ENCODE results near the gene FBP2. TPM values are rescaled to one million over a fixed set of nuclear protein-coding genes. Genes with fewer than 3 reads are reported as not detected.

The FBP2 gene
- total RNA-seq, 4 donors from 2014 or later, result not detected

GRCh38 chr9:94607423-94607691, 13.7 kb upstream of the FBP2 start:
- Histone ChIP-seq H3K27ac (no peak overlapping the region), H3K9me3 (no peaks in the 10 kb centered on the region), H3K27me3 (no peaks in the 10 kb centered on the region), H3K36me3 (no peaks in the 10 kb centered on the region), H3K4me1 (peaks cover 0 to 8% (median 0%) of the 10 kb centered on the region in 4 donors), H3K4me3 (no peak overlapping the region)
- TF ChIP-seq CTCF (IDR thresholded peaks at IDR 0.05), result no peak
- TF ChIP-seq EP300 (IDR thresholded peaks at IDR 0.05), result no peak
- no peak for TF ChIP-seq POLR2A (IDR thresholded peaks at IDR 0.05)
- no peak for DNase-seq (ENCODE audit: low spot score in 2 of 2)
- WGBS, 2 donors, result 95 to 96% methylated on average over 8 of the region's 8 CpGs

DNA sequence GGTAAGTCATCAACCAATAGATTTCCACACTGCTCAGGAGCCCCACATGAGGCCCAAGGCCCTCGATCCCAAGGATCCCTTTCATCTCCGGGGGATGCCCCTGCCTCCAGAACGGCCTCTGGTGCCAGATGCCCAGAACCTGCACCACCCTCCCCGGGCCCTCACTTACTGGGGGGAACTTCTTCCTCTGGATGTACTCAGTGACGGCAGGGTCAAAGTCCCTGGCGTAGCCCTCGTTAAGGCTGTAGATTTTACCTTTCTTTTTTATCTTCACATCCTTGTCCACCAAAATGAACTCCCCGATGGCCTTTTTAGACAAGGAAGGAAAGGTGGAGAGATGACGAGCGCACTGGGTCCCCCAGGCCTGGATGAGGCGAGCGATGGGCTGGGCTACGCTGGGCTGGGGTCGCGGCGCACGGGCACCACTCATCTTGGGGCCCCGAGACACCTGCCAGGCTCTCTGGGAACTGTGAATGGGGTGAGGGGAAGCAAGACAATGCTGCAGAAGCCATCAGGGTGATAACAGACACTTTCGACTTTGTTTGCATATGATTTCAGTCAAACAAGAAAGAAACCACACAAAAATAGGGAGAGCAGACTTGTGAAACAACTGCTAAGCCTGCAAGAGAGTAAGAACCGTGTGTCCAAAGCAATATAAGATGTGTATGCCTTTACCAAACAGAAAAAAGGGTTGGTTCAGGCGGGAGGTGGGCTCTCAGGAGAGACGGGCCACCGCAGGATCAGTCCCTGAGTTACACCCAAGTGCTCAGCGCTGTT, 13.2 kb upstream of the FBP2 start:
- H3K4me1 ChIP-seq, result peaks cover 0 to 8% (median 0%) of the 10 kb centered on the region in 4 donors
- TF ChIP-seq EP300 (IDR thresholded peaks at IDR 0.05), result no peak
- TF ChIP-seq POLR2A (IDR thresholded peaks at IDR 0.05), result no peak
- TF ChIP-seq CTCF (IDR thresholded peaks at IDR 0.05), result no peak
- H3K36me3 ChIP-seq, result no peaks in the 10 kb centered on the region
- no peak for DNase-seq (ENCODE audit: low spot score in 2 of 2)
- no peaks in the 10 kb centered on the region for H3K27me3 ChIP-seq
- H3K9me3 ChIP-seq, result no peaks in the 10 kb centered on the region
- H3K4me3 ChIP-seq, result no peak overlapping the region
- no peak overlapping the region for H3K27ac ChIP-seq
- 90 to 94% methylated on average over 24 of the region's 24 CpGs for WGBS, 2 donors

DNA sequence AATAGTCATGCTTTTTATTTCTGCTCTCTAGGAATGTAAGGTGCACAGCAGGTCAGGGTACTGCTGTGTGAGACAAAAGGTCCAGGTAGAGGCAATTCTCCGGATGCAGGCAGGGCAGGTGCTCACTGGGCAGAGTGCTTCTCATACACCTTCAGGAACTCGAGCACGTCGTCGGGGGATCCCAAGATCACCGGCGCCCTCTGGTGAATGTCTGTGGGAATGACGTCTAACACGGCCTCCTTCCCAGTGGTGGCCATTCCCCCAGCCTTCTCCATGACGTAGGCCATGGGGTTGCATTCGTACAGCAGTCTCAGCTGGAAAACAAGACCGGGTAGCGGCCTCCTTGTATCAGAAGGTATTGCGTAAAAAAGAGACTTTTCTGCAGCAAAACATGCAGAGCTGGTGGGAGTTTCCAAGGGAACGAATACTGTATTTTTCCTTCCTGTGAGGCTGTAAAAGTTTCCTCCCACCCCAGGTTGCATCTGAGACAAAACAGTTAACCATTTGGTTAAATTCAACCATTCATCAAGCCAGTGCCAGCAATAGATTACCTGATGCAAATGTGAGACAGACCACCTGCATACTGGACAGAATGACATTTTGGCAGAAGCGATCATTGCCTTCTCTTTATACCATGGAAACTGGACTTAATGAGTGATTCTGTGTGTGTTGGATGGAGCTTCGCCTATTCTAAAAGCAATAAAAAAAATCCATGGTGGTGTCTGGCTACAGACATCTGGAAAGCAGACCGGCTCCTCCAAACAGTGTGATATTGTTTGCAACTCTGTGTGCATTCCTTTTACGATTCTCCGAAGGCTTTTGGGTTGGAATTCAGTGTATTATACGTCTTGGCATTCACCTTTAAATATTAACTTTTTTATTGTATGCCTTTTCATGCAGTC, 9.9 kb upstream of the FBP2 start:
- 15% methylated on average over 21 of the region's 21 CpGs for WGBS, 2 donors
- no peak overlapping the region for H3K27ac ChIP-seq
- TF ChIP-seq CTCF (IDR thresholded peaks at IDR 0.05) (peak; percentile 46 to 61 (median 54)), EP300 (IDR thresholded peaks at IDR 0.05) (no peak)
- no peaks in the 10 kb centered on the region for H3K36me3 ChIP-seq
- H3K4me1 ChIP-seq, result peaks cover 0 to 8% (median 0%) of the 10 kb centered on the region in 4 donors
- peak; percentile 64 to 73 for DNase-seq (ENCODE audit: low spot score in 2 of 2)
- H3K27me3 ChIP-seq, result no peaks in the 10 kb centered on the region
- H3K4me3 ChIP-seq, result no peak overlapping the region
- no peaks in the 10 kb centered on the region for H3K9me3 ChIP-seq

DNA sequence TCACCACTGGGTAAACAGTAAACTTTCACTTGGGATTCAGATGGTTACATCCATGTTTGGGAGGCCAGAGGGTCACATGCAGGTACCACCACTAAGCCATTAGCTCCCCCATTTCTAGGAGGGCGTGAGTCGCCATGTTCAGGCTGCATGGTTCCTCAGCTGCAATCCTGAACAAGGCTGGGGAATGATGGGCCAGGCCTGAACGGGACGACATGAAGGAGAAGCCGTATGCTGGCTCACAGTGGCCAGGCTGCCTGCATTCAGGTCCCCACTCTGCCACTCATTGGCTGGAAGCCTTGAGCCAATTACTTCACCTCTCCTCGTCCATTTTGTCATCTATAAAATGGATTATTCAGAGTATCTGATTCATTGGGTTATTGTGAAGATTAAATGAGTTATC, 9.0 kb upstream of the FBP2 start:
- DNase-seq (ENCODE audit: low spot score in 2 of 2), result no peak
- Histone ChIP-seq H3K9me3 (no peaks in the 10 kb centered on the region), H3K27me3 (no peaks in the 10 kb centered on the region), H3K4me1 (peaks cover 0 to 8% (median 0%) of the 10 kb centered on the region in 4 donors), H3K4me3 (no peak overlapping the region), H3K36me3 (no peaks in the 10 kb centered on the region), H3K27ac (no peak overlapping the region)
- TF ChIP-seq CTCF (IDR thresholded peaks at IDR 0.05), result no peak
- no peak for TF ChIP-seq POLR2A (IDR thresholded peaks at IDR 0.05)
- no peak for TF ChIP-seq EP300 (IDR thresholded peaks at IDR 0.05)
- WGBS, 2 donors, result 80 to 83% methylated on average over 6 of the region's 6 CpGs

DNA sequence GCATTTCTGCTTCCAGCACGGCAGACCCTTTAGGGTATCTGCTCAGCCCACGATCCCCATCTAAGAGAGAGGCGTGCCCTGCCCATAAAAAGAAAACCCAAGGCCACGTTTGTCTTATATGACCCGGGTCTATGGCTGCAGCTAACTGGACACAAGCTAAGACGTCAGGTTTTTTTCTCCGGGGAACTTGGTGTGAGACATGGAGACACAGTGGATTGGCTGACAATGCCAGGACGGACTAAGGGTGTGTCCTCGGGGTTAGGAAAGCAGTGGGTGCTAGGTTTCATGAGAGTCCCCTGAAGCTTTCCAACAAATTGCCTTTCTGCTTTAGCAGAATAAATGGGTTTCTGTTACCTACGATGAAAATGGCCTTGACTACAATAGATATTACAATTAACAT, 7.1 kb upstream of the FBP2 start:
- no peaks in the 10 kb centered on the region for H3K36me3 ChIP-seq
- no peak overlapping the region for H3K4me3 ChIP-seq
- H3K4me1 ChIP-seq, result peaks cover 0 to 8% (median 0%) of the 10 kb centered on the region in 4 donors
- H3K27ac ChIP-seq, result no peak overlapping the region
- DNase-seq (ENCODE audit: low spot score in 2 of 2), result no peak
- 49 to 63% methylated on average over 10 of the region's 10 CpGs for WGBS, 2 donors
- H3K9me3 ChIP-seq, result no peaks in the 10 kb centered on the region
- TF ChIP-seq POLR2A (IDR thresholded peaks at IDR 0.05), result no peak
- TF ChIP-seq EP300 (IDR thresholded peaks at IDR 0.05), result no peak
- no peak for TF ChIP-seq CTCF (IDR thresholded peaks at IDR 0.05)
- H3K27me3 ChIP-seq, result peaks cover 0 to 5% of the 10 kb centered on the region in 2 donors
